IMR-90 (cell line): ENCODE measurements around the gene NDUFS7. TPM values are rescaled to one million over a fixed set of nuclear protein-coding genes. Genes with fewer than 3 reads are reported as not detected.
A peak's percentile ranks its signal among the peaks of the same experiment; 100 is the strongest.

ENCODE experiments used
- ATAC-seq: fragments of 200-7000 bp; cut with Tn5 transposase; 2 replicates; pipeline ENCODE4 v1.9.1; 2020; ENCODE audit warnings: low read depth, mild to moderate bottlenecking, moderate library complexity
- BruUV-seq: library from RNA; stranded (reverse); fragments of 400-500 nt; replicated peaks from 2 replicates; lab custom pipeline; 2021; lab: Mats Ljungman, UMichigan
- CTCF ChIA-PET: fragments of 300-600 bp; formaldehyde crosslinking; extraction: SDS; loops from one replicate; lab custom pipeline; 2021; ENCODE audit warnings: antibody characterized with exemption; lab: Yijun Ruan, JAX
- POLR2A ChIA-PET: fragments of 300-600 bp; sonication (Branson Sonifier 250); formaldehyde crosslinking; loops from one replicate; lab custom pipeline; 2022; ENCODE audit warnings: antibody characterized with exemption; ENCODE audit not compliant: unreplicated experiment; lab: Charles Lee
- DNase-seq: peaks from one replicate; pipeline ENCODE4 v3.0.0; 2013
- H2AFZ ChIP-seq: replicated peaks from 2 replicates; pipeline ENCODE3; 2013; ENCODE audit warnings: low read length, mild to moderate bottlenecking; ENCODE audit not compliant: poor library complexity
- H2AK5ac ChIP-seq: 2 replicates; pipeline ENCODE4 v1.6.1; 2013; ENCODE audit warnings: low read depth, low read length, inconsistent platforms
- H2AK9ac ChIP-seq: replicated peaks from 2 replicates; pipeline ENCODE3; 2013; ENCODE audit warnings: mild to moderate bottlenecking, low read depth, low read length, moderate library complexity; ENCODE audit not compliant: poor library complexity
- H2BK120ac ChIP-seq: 2 replicates; pipeline ENCODE4 v1.6.1; 2013; ENCODE audit warnings: low read depth, low read length, inconsistent platforms
- H2BK15ac ChIP-seq: 3 replicates; pipeline ENCODE4 v1.6.1; 2013; ENCODE audit warnings: low read depth, low read length, inconsistent platforms
- H2BK20ac ChIP-seq: 2 replicates; pipeline ENCODE4 v1.6.1; 2013; ENCODE audit warnings: low read depth, mild to moderate bottlenecking, inconsistent platforms, low read length, moderate library complexity
- H2BK5ac ChIP-seq: 2 replicates; pipeline ENCODE4 v1.6.1; 2013; ENCODE audit warnings: mild to moderate bottlenecking, low read depth, low read length, inconsistent platforms; ENCODE audit not compliant: poor library complexity, severe bottlenecking
- H3K14ac ChIP-seq: replicated peaks from 2 replicates; pipeline ENCODE4 v1.6.1; 2013; ENCODE audit warnings: low read depth, low read length, inconsistent platforms
- H3K18ac ChIP-seq: 2 replicates; pipeline ENCODE4 v1.6.1; 2013; ENCODE audit warnings: low read depth, low read length, control low read depth
- H3K23ac ChIP-seq: 2 replicates; pipeline ENCODE4 v1.6.1; 2013; ENCODE audit warnings: low read depth, low read length, inconsistent platforms
- H3K27ac ChIP-seq: 2 replicates; pipeline ENCODE4 v1.5.1; 2013; ENCODE audit warnings: mild to moderate bottlenecking, control low read depth, low read length; ENCODE audit not compliant: insufficient read depth
- H3K27me3 ChIP-seq: 2 replicates; pipeline ENCODE4 v1.6.1; 2013; ENCODE audit warnings: low read length; ENCODE audit not compliant: control insufficient read depth, insufficient read depth
- H3K36me3 ChIP-seq: 2 replicates; pipeline ENCODE4 v1.6.1; 2013; ENCODE audit warnings: low read length, mixed read lengths; ENCODE audit not compliant: control insufficient read depth, insufficient read depth
- H3K4ac ChIP-seq: 2 replicates; pipeline ENCODE4 v1.6.1; 2013; ENCODE audit warnings: low read depth, low read length, inconsistent platforms
- H3K4me1 ChIP-seq: 2 replicates; pipeline ENCODE4 v1.6.1; 2013; ENCODE audit warnings: low read length, mixed read lengths; ENCODE audit not compliant: control insufficient read depth, insufficient read depth
- H3K4me2 ChIP-seq: 2 replicates; pipeline ENCODE4 v1.6.1; 2013; ENCODE audit warnings: low read depth, mild to moderate bottlenecking, control low read depth, low read length, moderate library complexity
- H3K4me3 ChIP-seq: 2 replicates; pipeline ENCODE4 v1.5.1; 2013; ENCODE audit warnings: low read depth, mild to moderate bottlenecking, control low read depth, low read length, moderate library complexity; ENCODE audit not compliant: insufficient read depth
- H3K56ac ChIP-seq: 2 replicates; pipeline ENCODE4 v1.6.1; 2013; ENCODE audit warnings: low read length, inconsistent platforms; ENCODE audit not compliant: insufficient read depth; ENCODE audit errors: extremely low read depth
- H3K79me1 ChIP-seq, 2 experiments: 2 replicates each; pipeline ENCODE4 v1.6.1; 2013; ENCODE audit warnings: low read length in 2 of 2, inconsistent platforms in 1 of 2, low read depth in 1 of 2
- H3K9ac ChIP-seq: 2 replicates; pipeline ENCODE4 v1.6.1; 2013; ENCODE audit warnings: low read depth, low read length, control low read depth
- H3K9me1 ChIP-seq: 2 replicates; pipeline ENCODE4 v1.6.1; 2013; ENCODE audit warnings: low read length, inconsistent platforms; ENCODE audit not compliant: insufficient read depth
- H3K9me3 ChIP-seq: 2 replicates; pipeline ENCODE4 v1.6.1; 2013; ENCODE audit warnings: low read length; ENCODE audit not compliant: control insufficient read depth, insufficient read depth
- H4K20me1 ChIP-seq: 2 replicates; pipeline ENCODE4 v1.6.1; 2013; ENCODE audit warnings: low read length, inconsistent platforms; ENCODE audit not compliant: insufficient read depth
- H4K5ac ChIP-seq: 2 replicates; pipeline ENCODE4 v1.6.1; 2013; ENCODE audit warnings: mild to moderate bottlenecking, low read depth, low read length, control low read depth
- H4K8ac ChIP-seq, 2 experiments: 2 replicates each; pipeline ENCODE4 v1.6.1; 2013; ENCODE audit warnings: low read depth in 2 of 2, low read length in 2 of 2, control low read depth in 1 of 2, inconsistent platforms in 1 of 2
- H4K91ac ChIP-seq: 2 replicates; pipeline ENCODE4 v1.6.1; 2013; ENCODE audit warnings: low read depth, low read length, inconsistent platforms; ENCODE audit not compliant: insufficient read depth
- MAZ ChIP-seq: IDR thresholded peaks from 2 replicates; pipeline ENCODE4 v1.6.1; 2012; ENCODE audit warnings: low read depth, mild to moderate bottlenecking, low read length, improper control_type of control experiment, moderate library complexity, borderline replicate concordance
- MXI1 ChIP-seq: IDR thresholded peaks from 2 replicates; pipeline ENCODE4 v1.6.1; 2012; ENCODE audit warnings: low read depth, mild to moderate bottlenecking, low read length, moderate library complexity, borderline replicate concordance
- RFX5 ChIP-seq: IDR thresholded peaks from 2 replicates; pipeline ENCODE4 v1.8.0; 2012; ENCODE audit warnings: low read depth, mild to moderate bottlenecking, low read length, moderate library complexity
- USF2 ChIP-seq: fragments of 150-350 bp; IDR thresholded peaks from 2 replicates; pipeline ENCODE4 v1.6.1; 2017; ENCODE audit warnings: mild to moderate bottlenecking, antibody characterized with exemption, low read length, low read depth
- WGBS, 2 experiments: methylation state at CpG; one replicate each; pipeline versions ENCODE4 v1.1.5 to v1.1.7; 2013; ENCODE audit warnings: missing lambda C conversion rate in 2 of 2; ENCODE audit not compliant: insufficient read length in 1 of 2; ENCODE audit errors: extremely low coverage in 2 of 2; 5-methylcytosine and 5-hydroxymethylcytosine counted together
- dilution Hi-C: fragments of 300-500 bp; cut with HindIII; formaldehyde crosslinking; loops from one replicate; pipeline ENCODE4 v1.14.3; 2018; ENCODE audit warnings: low sequenced_read_pairs; ENCODE audit not compliant: unreplicated experiment
- in situ Hi-C: fragments of 300-500 bp; cut with MboI; formaldehyde crosslinking; loops from 3 replicates; pipeline ENCODE4 v1.14.3; 2019; ENCODE audit warnings: low sequenced_read_pairs, inconsistent platforms, mixed read lengths
- intact Hi-C: fragments of 100-400 bp; cut with micrococcal nuclease; formaldehyde crosslinking; loops from 2 replicates; pipeline ENCODE4 v1.10.0; 2022
- polyA plus RNA-seq, 3 experiments: library from polyadenylated mRNA; depleted of rRNA; stranded (reverse); fragments of >200 nt; gene quantifications; 2 replicates each; pipeline ENCODE4 v1.2.3, GENCODE V29; 2012; ENCODE audit warnings: low replicate concordance in 1 of 3
- total RNA-seq: library from RNA; depleted of rRNA; stranded (reverse); fragments of >200 nt; gene quantifications from 2 replicates; pipeline ENCODE4 v1.2.3, GENCODE V29; 2012

Gene NDUFS7
- total and polyA plus RNA-seq, 2 of the 4 experiments (the other 2 are of a cell fraction) = 60.8 to 136 TPM

- ChIA-PET CTCF (no interaction called here), POLR2A (no interaction called here)
- Histone ChIP-seq H2AK5ac (peak overlapping the region; percentile 88), H3K9me3 (no peaks in the 10 kb centered on the region), H3K4ac (peak overlapping the region; percentile 71), H3K56ac (no peak overlapping the region; the same call in 1 of the 2 replicates), H2BK20ac (no peak overlapping the region), H2AFZ (peak overlapping the region; percentile 87), H2BK120ac (no peak overlapping the region), H2BK5ac (peak overlapping the region; percentile 51), H3K27ac (peak overlapping the region; percentile 73), H3K14ac (peak overlapping the region; percentile 92), H3K23ac (peak overlapping the region; percentile 57; the same call in 1 of the 2 replicates), H3K9ac (peak overlapping the region; percentile 91), H4K8ac (peak overlapping the region; percentile 7 to 48; a peak in 2 of 4 replicates), H3K27me3 (no peaks in the 10 kb centered on the region), H3K36me3 (peaks cover 14% of the 10 kb centered on the region), H4K5ac (no peak overlapping the region), H3K4me1 (peaks cover 6% of the 10 kb centered on the region), H2AK9ac (peak overlapping the region; percentile 99), H3K9me1 (peaks cover 6% of the 10 kb centered on the region), H3K4me2 (peak overlapping the region; percentile 81), H4K20me1 (peaks cover 4% of the 10 kb centered on the region; the same call in 1 of the 2 replicates), H3K79me1 (peaks cover 7 to 39% of the 10 kb centered on the region in 2 experiments), H3K4me3 (peak overlapping the region; percentile 80), H2BK15ac (no peak overlapping the region), H3K18ac (no peak overlapping the region; the same call in 1 of the 2 replicates), H4K91ac (no peak overlapping the region; the same call in 1 of the 2 replicates)
- 0% methylated on average over 1 of the region's 61 CpGs; no CpG with 5 or more reads in 1 of the 2 experiments for WGBS, 2 experiments
- DNase-seq (no peak), ATAC-seq (peak; percentile 76)
- in situ Hi-C loops = no loop called here
- intact Hi-C loops = no loop called here
- no TSS peak for BruUV-seq
- TF ChIP-seq USF2 (no peak), MAZ (0 out of 2 replicates have a peak, but pooled peaks have one; percentile 10), RFX5 (no peak), MXI1 (no peak)
- dilution Hi-C loops = no loop called here
Measured at GRCh38 chr19:1354970-1355567, 28.6 kb upstream of the NDUFS7 start.
